KG1 (cell line): ENCODE results near the gene WDR18.

Experiments used
- DNase-seq: peaks from one replicate; lab custom pipeline; 2025; lab: John Stamatoyannopoulos, UW

Gene WDR18

DNA sequence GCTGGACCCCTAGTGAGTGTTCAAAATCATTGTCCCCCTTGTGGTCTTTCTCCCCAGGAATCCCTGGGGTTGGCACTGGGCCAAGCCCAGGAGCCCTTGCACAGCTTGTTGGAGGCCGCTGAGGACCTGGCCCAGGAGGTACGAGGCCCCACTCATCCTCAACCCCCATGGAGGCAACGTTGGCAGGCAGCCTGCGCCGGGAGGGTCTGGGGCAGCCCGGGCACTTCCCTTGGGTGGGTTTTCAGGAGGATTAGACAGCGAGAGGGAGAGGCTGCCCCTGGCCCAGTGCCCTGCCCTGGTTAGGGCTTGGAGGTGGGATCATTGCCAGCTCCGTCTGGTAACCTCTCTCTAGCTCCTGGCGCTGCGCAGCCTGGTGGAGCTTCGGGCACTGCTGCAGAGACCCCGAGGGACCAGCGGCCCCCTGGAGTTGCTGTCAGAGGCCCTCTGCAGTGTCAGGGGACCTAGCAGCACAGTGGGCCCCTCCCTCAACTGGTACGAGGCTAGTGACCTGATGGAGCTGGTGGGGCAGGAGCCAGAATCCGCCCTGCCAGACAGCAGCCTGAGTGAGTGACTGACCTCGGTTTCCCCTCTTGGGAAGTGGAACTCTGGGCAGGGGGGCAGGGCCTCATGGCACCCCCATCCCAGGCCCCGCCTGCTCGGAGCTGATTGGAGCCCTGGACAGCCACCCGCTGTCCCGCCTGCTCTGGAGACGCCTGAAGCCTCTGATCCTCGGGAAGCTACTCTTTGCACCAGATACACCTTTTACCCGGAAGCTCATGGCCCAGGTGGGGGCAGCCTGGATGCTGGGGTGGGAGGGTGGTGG, 58.8 kb downstream of the WDR18 start:
- no peak for DNase-seq
